ENCODE data around the gene SGCE.
"Not testable (repeated sequence)": the region's sequence is repeated elsewhere in the genome, so short reads cannot be mapped to it uniquely, and the experiment has no call there.

The SGCE gene

GRCh38 chr7:94655848-94656657 lies at the start of gene SGCE:
SGCE (minus strand) TSS chr7:94656133; CDS start chr7:94656098, 35 bp downstream.
- peak; percentile 67 for DNase-seq
- peaks cover 20% of the 10 kb centered on the region for H3K4me1 Mint-ChIP-seq
- peaks cover 44% of the 10 kb centered on the region for H3K27me3 Mint-ChIP-seq
- H3K4me3 Mint-ChIP-seq: peak within 1 kb of the TSS; percentile 83
- H3K27ac Mint-ChIP-seq: no peak within 1 kb of the TSS
- H3K9me3 Mint-ChIP-seq: no peaks in the 10 kb centered on the region
- H3K36me3 Mint-ChIP-seq (ENCODE audit: low read depth): no peaks in the 10 kb centered on the region
- no peak for ATAC-seq

GRCh38 chr7:94705155-94706021 lies 49.5 kb upstream of the SGCE start:
- H3K36me3 Mint-ChIP-seq (ENCODE audit: low read depth); DNase-seq; H3K4me3 Mint-ChIP-seq: not testable (repeated sequence)

GRCh38 chr7:94701555-94701973 lies 45.6 kb upstream of the SGCE start:
- Mint-ChIP-seq H3K27ac (no peak overlapping the region), H3K27me3 (peaks cover 6% of the 10 kb centered on the region), H3K36me3 (ENCODE audit: low read depth) (no peaks in the 10 kb centered on the region), H3K4me3 (no peak overlapping the region), H3K9me3 (no peaks in the 10 kb centered on the region), H3K4me1 (no peaks in the 10 kb centered on the region)
- no peak for DNase-seq
- ATAC-seq: no peak

More at GRCh38 chr7:94705155-94706021, 49.5 kb upstream of the SGCE start:
- not testable (repeated sequence) for H3K4me1 Mint-ChIP-seq, H3K9me3 Mint-ChIP-seq, H3K27ac Mint-ChIP-seq, ATAC-seq, H3K27me3 Mint-ChIP-seq

GRCh38 chr7:94700926-94701554 lies 45.1 kb upstream of the SGCE start:
- DNase-seq (no peak), ATAC-seq (no peak)
- H3K4me1 Mint-ChIP-seq: no peaks in the 10 kb centered on the region
- no peaks in the 10 kb centered on the region for H3K36me3 Mint-ChIP-seq (ENCODE audit: low read depth)
- no peak overlapping the region for H3K4me3 Mint-ChIP-seq
- H3K27ac Mint-ChIP-seq: no peak overlapping the region
- peaks cover 10% of the 10 kb centered on the region for H3K27me3 Mint-ChIP-seq
- H3K9me3 Mint-ChIP-seq: no peaks in the 10 kb centered on the region

GRCh38 chr7:94698275-94698674 lies 42.3 kb upstream of the SGCE start:
- DNase-seq (no peak), ATAC-seq (no peak)
- no peaks in the 10 kb centered on the region for H3K9me3 Mint-ChIP-seq
- no peak overlapping the region for H3K27ac Mint-ChIP-seq
- H3K36me3 Mint-ChIP-seq (ENCODE audit: low read depth): no peaks in the 10 kb centered on the region
- H3K27me3 Mint-ChIP-seq: peaks cover 15% of the 10 kb centered on the region
- no peaks in the 10 kb centered on the region for H3K4me1 Mint-ChIP-seq
- H3K4me3 Mint-ChIP-seq: no peak overlapping the region

GRCh38 chr7:94697035-94697974 lies 41.4 kb upstream of the SGCE start:
- DNase-seq: no peak
- Mint-ChIP-seq H3K4me1 (no peaks in the 10 kb centered on the region), H3K36me3 (ENCODE audit: low read depth) (no peaks in the 10 kb centered on the region), H3K9me3 (no peaks in the 10 kb centered on the region), H3K4me3 (no peak overlapping the region), H3K27me3 (peaks cover 9% of the 10 kb centered on the region), H3K27ac (no peak overlapping the region)
- ATAC-seq: no peak

- no peaks in the 10 kb centered on the region for H3K36me3 Mint-ChIP-seq (ENCODE audit: low read depth)
- ATAC-seq: no peak
- no peak overlapping the region for H3K4me3 Mint-ChIP-seq
- H3K27ac Mint-ChIP-seq: no peak overlapping the region
- H3K27me3 Mint-ChIP-seq: peaks cover 3% of the 10 kb centered on the region
- DNase-seq: no peak
- H3K9me3 Mint-ChIP-seq: no peaks in the 10 kb centered on the region
- no peaks in the 10 kb centered on the region for H3K4me1 Mint-ChIP-seq
Measured at GRCh38 chr7:94687810-94688209, 31.9 kb upstream of the SGCE start.

- DNase-seq (no peak), ATAC-seq (no peak)
- H3K4me1 Mint-ChIP-seq: no peaks in the 10 kb centered on the region
- H3K27me3 Mint-ChIP-seq: peaks cover 4% of the 10 kb centered on the region
- no peaks in the 10 kb centered on the region for H3K9me3 Mint-ChIP-seq
- H3K36me3 Mint-ChIP-seq (ENCODE audit: low read depth): no peaks in the 10 kb centered on the region
- no peak overlapping the region for H3K4me3 Mint-ChIP-seq
- no peak overlapping the region for H3K27ac Mint-ChIP-seq
Measured at GRCh38 chr7:94687076-94687475, 31.1 kb upstream of the SGCE start.

- no peaks in the 10 kb centered on the region for H3K9me3 Mint-ChIP-seq
- no peak overlapping the region for H3K4me3 Mint-ChIP-seq
- H3K27me3 Mint-ChIP-seq: peaks cover 4% of the 10 kb centered on the region
- H3K27ac Mint-ChIP-seq: no peak overlapping the region
- ATAC-seq: no peak
- H3K36me3 Mint-ChIP-seq (ENCODE audit: low read depth): no peaks in the 10 kb centered on the region
- no peaks in the 10 kb centered on the region for H3K4me1 Mint-ChIP-seq
- no peak for DNase-seq
Measured at GRCh38 chr7:94683066-94683465, 27.1 kb upstream of the SGCE start.

- Mint-ChIP-seq H3K4me3 (no peak overlapping the region), H3K27me3 (peaks cover 4% of the 10 kb centered on the region), H3K27ac (no peak overlapping the region), H3K4me1 (no peaks in the 10 kb centered on the region), H3K36me3 (ENCODE audit: low read depth) (no peaks in the 10 kb centered on the region), H3K9me3 (no peaks in the 10 kb centered on the region)
- ATAC-seq: no peak
- no peak for DNase-seq
Measured at GRCh38 chr7:94679358-94679757, 23.4 kb upstream of the SGCE start.

- no peak for DNase-seq
- H3K4me3 Mint-ChIP-seq: no peak overlapping the region
- no peaks in the 10 kb centered on the region for H3K9me3 Mint-ChIP-seq
- no peak for ATAC-seq
- no peaks in the 10 kb centered on the region for H3K36me3 Mint-ChIP-seq (ENCODE audit: low read depth)
- peaks cover 3% of the 10 kb centered on the region for H3K27me3 Mint-ChIP-seq
- H3K27ac Mint-ChIP-seq: no peak overlapping the region
- no peaks in the 10 kb centered on the region for H3K4me1 Mint-ChIP-seq
Measured at GRCh38 chr7:94676431-94676830, 20.5 kb upstream of the SGCE start.

GRCh38 chr7:94675356-94675755 lies 19.4 kb upstream of the SGCE start:
- no peak overlapping the region for H3K27ac Mint-ChIP-seq
- H3K36me3 Mint-ChIP-seq (ENCODE audit: low read depth): no peaks in the 10 kb centered on the region
- peaks cover 3% of the 10 kb centered on the region for H3K27me3 Mint-ChIP-seq
- no peak for ATAC-seq
- DNase-seq: no peak
- H3K9me3 Mint-ChIP-seq: no peaks in the 10 kb centered on the region
- H3K4me1 Mint-ChIP-seq: no peaks in the 10 kb centered on the region
- no peak overlapping the region for H3K4me3 Mint-ChIP-seq

- H3K4me1 Mint-ChIP-seq: peaks cover 2% of the 10 kb centered on the region
- peaks cover 2% of the 10 kb centered on the region for H3K27me3 Mint-ChIP-seq
- H3K36me3 Mint-ChIP-seq (ENCODE audit: low read depth): no peaks in the 10 kb centered on the region
- no peak overlapping the region for H3K27ac Mint-ChIP-seq
- ATAC-seq (no peak), DNase-seq (no peak)
- H3K9me3 Mint-ChIP-seq: no peaks in the 10 kb centered on the region
- no peak overlapping the region for H3K4me3 Mint-ChIP-seq
Measured at GRCh38 chr7:94671444-94672235, 15.7 kb upstream of the SGCE start.

Data from activated naive CD8-positive, alpha-beta T cell treated with anti-CD3 and anti-CD28 coated beads, Interleukin-2, amount 50 U/mL, for 24 hours (primary cell).